ENCODE data around the gene PLD5. TPM values are rescaled to one million over a fixed set of nuclear protein-coding genes. Genes with fewer than 3 reads are reported as not detected.

Gene PLD5
- total RNA-seq, 1 experiment from 2014 or later: not detected

GRCh38 chr1:242132121-242132817, 392.2 kb downstream of the PLD5 start:
- intact Hi-C loops (cut with micrococcal nuclease; ENCODE audit: unreplicated experiment): no loop called here
- ChIA-PET CTCF (no interaction called here), POLR2A (no interaction called here)
- TF ChIP-seq CTCF (IDR thresholded peaks at IDR 0.05) (no peak), TCF7L2 (IDR thresholded peaks at IDR 0.05; ENCODE audit: low read depth, low read length) (no peak), POLR2AphosphoS5 (IDR thresholded peaks at IDR 0.05; ENCODE audit: low read depth, low read length) (no peak), SIN3A (IDR thresholded peaks at IDR 0.05; ENCODE audit: borderline replicate concordance, insufficient read depth, low read depth, low read length) (no peak)
- TF ChIP-seq, protein P1, sequence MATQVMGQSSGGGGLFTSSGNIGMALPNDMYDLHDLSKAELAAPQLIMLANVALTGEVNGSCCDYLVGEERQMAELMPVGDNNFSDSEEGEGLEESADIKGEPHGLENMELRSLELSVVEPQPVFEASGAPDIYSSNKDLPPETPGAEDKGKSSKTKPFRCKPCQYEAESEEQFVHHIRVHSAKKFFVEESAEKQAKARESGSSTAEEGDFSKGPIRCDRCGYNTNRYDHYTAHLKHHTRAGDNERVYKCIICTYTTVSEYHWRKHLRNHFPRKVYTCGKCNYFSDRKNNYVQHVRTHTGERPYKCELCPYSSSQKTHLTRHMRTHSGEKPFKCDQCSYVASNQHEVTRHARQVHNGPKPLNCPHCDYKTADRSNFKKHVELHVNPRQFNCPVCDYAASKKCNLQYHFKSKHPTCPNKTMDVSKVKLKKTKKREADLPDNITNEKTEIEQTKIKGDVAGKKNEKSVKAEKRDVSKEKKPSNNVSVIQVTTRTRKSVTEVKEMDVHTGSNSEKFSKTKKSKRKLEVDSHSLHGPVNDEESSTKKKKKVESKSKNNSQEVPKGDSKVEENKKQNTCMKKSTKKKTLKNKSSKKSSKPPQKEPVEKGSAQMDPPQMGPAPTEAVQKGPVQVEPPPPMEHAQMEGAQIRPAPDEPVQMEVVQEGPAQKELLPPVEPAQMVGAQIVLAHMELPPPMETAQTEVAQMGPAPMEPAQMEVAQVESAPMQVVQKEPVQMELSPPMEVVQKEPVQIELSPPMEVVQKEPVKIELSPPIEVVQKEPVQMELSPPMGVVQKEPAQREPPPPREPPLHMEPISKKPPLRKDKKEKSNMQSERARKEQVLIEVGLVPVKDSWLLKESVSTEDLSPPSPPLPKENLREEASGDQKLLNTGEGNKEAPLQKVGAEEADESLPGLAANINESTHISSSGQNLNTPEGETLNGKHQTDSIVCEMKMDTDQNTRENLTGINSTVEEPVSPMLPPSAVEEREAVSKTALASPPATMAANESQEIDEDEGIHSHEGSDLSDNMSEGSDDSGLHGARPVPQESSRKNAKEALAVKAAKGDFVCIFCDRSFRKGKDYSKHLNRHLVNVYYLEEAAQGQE (IDR thresholded peaks at IDR 0.05; ENCODE audit: insufficient read depth in 1 of 2, low read depth in 2 of 2, low read length in 1 of 2): no peak
- ATAC-seq (no peak), DNase-seq (ENCODE audit: low read depth, low spot score) (no peak)
- Histone ChIP-seq H3K4me3 (ENCODE audit: low read depth in 2 of 2, low read length in 2 of 2) (no peak overlapping the region), H3K27me3 (ENCODE audit: control insufficient read depth, insufficient read depth, low read length) (no peaks in the 10 kb centered on the region), H3K4me1 (ENCODE audit: control insufficient read depth, insufficient read depth, low read length) (no peaks in the 10 kb centered on the region), H3K36me3 (ENCODE audit: control insufficient read depth, insufficient read depth, low read length) (no peaks in the 10 kb centered on the region), H3K27ac (ENCODE audit: low read length) (no peak overlapping the region), H3K9me3 (ENCODE audit: control insufficient read depth, insufficient read depth, low read depth, low read length) (peaks cover 8% of the 10 kb centered on the region; the same call in 1 of the 2 replicates)
- in situ Hi-C loops (cut with HindIII; ENCODE audit: low pct_unique_long_range_greater_than_20kb, low sequenced_read_pairs): no loop called here
- no TSS peak for BruUV-seq (replicated peaks)

DNA sequence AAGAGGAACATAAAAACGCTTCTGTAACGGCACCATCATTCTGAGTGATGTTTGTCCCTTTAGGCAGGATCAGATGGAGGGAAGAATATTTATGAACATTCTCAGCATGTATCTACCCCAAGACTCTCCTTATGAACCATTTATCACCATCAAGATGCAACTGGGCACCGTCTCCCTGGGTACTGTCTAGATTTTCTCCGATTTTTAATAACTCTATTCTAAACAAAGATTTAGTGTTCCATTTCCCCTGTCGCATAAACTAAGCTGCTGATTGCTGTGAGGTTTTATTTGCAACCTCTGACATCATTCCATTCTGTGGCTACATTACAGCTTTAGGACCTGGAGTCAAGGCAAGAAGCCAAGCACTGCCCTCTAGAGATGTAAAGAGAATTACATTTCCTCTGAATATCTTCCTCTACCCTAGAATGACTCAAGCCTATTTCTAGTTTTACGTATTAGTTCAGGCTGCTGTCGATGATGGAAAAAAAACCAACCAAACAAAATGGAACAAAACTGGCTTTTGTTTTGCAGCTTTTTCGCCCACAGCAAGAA, 395.5 kb downstream of the PLD5 start:
- POLR2A ChIA-PET: no interaction called here
- CTCF ChIA-PET: interaction anchor here (0.7 kb wide), 1 partner anchor 816 kb away, joined by 4 read pairs; no protein-coding TSS in a partner anchor
- H3K27ac ChIP-seq (ENCODE audit: low read length): no peak overlapping the region
- in situ Hi-C loops (cut with HindIII; ENCODE audit: low pct_unique_long_range_greater_than_20kb, low sequenced_read_pairs) (no loop called here), intact Hi-C loops (cut with micrococcal nuclease; ENCODE audit: unreplicated experiment) (no loop called here)
- no peaks in the 10 kb centered on the region for H3K27me3 ChIP-seq (ENCODE audit: control insufficient read depth, insufficient read depth, low read length)
- DNase-seq (ENCODE audit: low read depth, low spot score) (no peak), ATAC-seq (no peak)
- no peaks in the 10 kb centered on the region for H3K4me1 ChIP-seq (ENCODE audit: control insufficient read depth, insufficient read depth, low read length)
- no peak overlapping the region for H3K4me3 ChIP-seq (ENCODE audit: low read depth in 2 of 2, low read length in 2 of 2)
- TF ChIP-seq CTCF (IDR thresholded peaks at IDR 0.05): peak; percentile 49
- TF ChIP-seq TCF7L2 (IDR thresholded peaks at IDR 0.05; ENCODE audit: low read depth, low read length): no peak
- no TSS peak for BruUV-seq (replicated peaks)
- peaks cover 8% of the 10 kb centered on the region; the same call in 1 of the 2 replicates for H3K9me3 ChIP-seq (ENCODE audit: control insufficient read depth, insufficient read depth, low read depth, low read length)
- no peaks in the 10 kb centered on the region for H3K36me3 ChIP-seq (ENCODE audit: control insufficient read depth, insufficient read depth, low read length)

Data from Panc1 (cell line).